Stimulated activated naive CD8-positive, alpha-beta T cell treated with anti-CD3 and anti-CD28 coated beads, Interleukin-15, Interleukin-2, amounts not matched to agents 100 ng/mL and 50 ng/mL, for 24 hours (primary cell): ENCODE data around the gene ZNF224.

ENCODE experiments used
- H3K27ac Mint-ChIP-seq: one replicate; pipeline ENCODE4 v1.8.0; 2021; ENCODE audit warnings: mild to moderate bottlenecking, mixed read lengths
- H3K27me3 Mint-ChIP-seq: one replicate; pipeline ENCODE4 v1.8.0; 2021; ENCODE audit warnings: mixed read lengths
- H3K36me3 Mint-ChIP-seq: one replicate; pipeline ENCODE4 v1.8.0; 2021; ENCODE audit warnings: low read depth, mixed read lengths
- H3K4me1 Mint-ChIP-seq: one replicate; pipeline ENCODE4 v1.8.0; 2021; ENCODE audit warnings: low read depth, mixed read lengths
- H3K4me3 Mint-ChIP-seq: one replicate; pipeline ENCODE4 v1.8.0; 2021; ENCODE audit warnings: mild to moderate bottlenecking, mixed read lengths
- H3K9me3 Mint-ChIP-seq: one replicate; pipeline ENCODE4 v1.8.0; 2021; ENCODE audit warnings: mixed read lengths

The ZNF224 gene

DNA sequence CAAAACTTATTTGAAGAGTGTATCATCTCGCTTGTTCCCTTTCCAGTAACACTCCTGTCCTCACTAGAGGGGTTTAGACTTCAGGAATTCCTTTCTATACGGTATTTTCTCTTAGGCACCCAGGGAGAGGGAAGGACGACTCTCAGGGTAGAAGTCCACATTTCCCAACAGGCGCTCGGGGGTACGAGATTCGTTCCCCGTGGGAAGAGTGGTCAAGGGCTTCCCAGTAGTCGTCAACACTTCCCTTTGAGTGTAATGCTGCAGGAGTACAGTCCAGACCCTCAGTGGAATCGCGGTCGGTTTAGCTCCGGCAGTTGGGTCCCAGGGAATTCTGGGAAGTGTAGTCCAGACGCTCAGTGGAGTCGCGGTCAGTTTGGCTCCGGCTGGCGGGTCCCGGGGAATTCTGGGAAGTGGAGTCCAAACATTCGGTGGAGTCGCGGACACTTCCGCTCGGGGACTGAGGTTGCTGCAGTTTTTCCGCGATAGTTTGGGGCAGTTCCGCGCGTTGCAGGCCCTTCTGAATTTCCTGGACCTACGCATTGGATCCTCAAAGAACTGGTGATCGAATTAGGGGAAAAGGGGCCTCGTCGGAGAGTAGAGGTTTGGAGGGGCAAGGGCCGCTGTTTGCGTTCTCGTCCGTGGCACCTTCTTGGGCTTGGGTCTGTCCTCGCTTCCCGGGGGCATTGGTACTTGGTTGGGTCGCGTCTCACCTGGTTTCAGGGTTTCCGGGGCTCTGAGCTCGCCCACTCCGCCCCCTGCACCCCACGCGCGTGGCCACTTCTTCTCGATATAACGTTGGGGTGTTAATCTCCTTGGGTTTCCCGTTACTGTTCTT is at the start of gene ZNF224:
Gene ZNF224, plus strand, starts transcription at position 431 of the 835 bp plus-strand sequence. CDS start 3,513 bp downstream, outside the sequence.
- peak within 1 kb of the TSS; percentile 85 for H3K27ac Mint-ChIP-seq
- peaks cover 31% of the 10 kb centered on the region for H3K36me3 Mint-ChIP-seq
- H3K27me3 Mint-ChIP-seq, result no peaks in the 10 kb centered on the region
- peaks cover 8% of the 10 kb centered on the region for H3K9me3 Mint-ChIP-seq
- H3K4me3 Mint-ChIP-seq, result peak within 1 kb of the TSS; percentile 96
- peaks cover 21% of the 10 kb centered on the region for H3K4me1 Mint-ChIP-seq

- Mint-ChIP-seq H3K9me3 (peaks cover 49% of the 10 kb centered on the region), H3K27ac (peak overlapping the region; percentile 78), H3K27me3 (peaks cover 24% of the 10 kb centered on the region), H3K4me1 (peaks cover 29% of the 10 kb centered on the region), H3K36me3 (peaks cover 31% of the 10 kb centered on the region), H3K4me3 (peak overlapping the region; percentile 87)
These were observed 43.2 kb upstream of the ZNF224 start for GRCh38 chr19:44050740-44051649.

GRCh38 chr19:44051650-44052402 is 42.3 kb upstream of the ZNF224 start, which contains the start of gene ZNF223:
TSS of gene ZNF223 (plus strand) at chr19:44052036. CDS start at chr19:44055177, 3,141 bp downstream.
- Mint-ChIP-seq H3K4me3 (peak within 1 kb of the TSS; percentile 87), H3K9me3 (peaks cover 49% of the 10 kb centered on the region), H3K27ac (peak within 1 kb of the TSS; percentile 78), H3K36me3 (peaks cover 35% of the 10 kb centered on the region), H3K4me1 (peaks cover 29% of the 10 kb centered on the region), H3K27me3 (peaks cover 21% of the 10 kb centered on the region)

GRCh38 chr19:44055870-44056269 is 38.3 kb upstream of the ZNF224 start:
- H3K27me3 Mint-ChIP-seq, result peaks cover 1% of the 10 kb centered on the region
- peaks cover 66% of the 10 kb centered on the region for H3K36me3 Mint-ChIP-seq
- no peak overlapping the region for H3K27ac Mint-ChIP-seq
- H3K4me1 Mint-ChIP-seq, result peaks cover 23% of the 10 kb centered on the region
- H3K4me3 Mint-ChIP-seq, result no peak overlapping the region
- peaks cover 40% of the 10 kb centered on the region for H3K9me3 Mint-ChIP-seq

GRCh38 chr19:44059229-44059628 is 34.9 kb upstream of the ZNF224 start:
- H3K27ac Mint-ChIP-seq, result no peak overlapping the region
- H3K9me3 Mint-ChIP-seq, result peaks cover 42% of the 10 kb centered on the region
- H3K36me3 Mint-ChIP-seq, result peaks cover 84% of the 10 kb centered on the region
- no peak overlapping the region for H3K4me3 Mint-ChIP-seq
- no peaks in the 10 kb centered on the region for H3K4me1 Mint-ChIP-seq
- H3K27me3 Mint-ChIP-seq, result no peaks in the 10 kb centered on the region

- peaks cover 81% of the 10 kb centered on the region for H3K36me3 Mint-ChIP-seq
These were observed 33.1 kb upstream of the ZNF224 start for GRCh38 chr19:44061038-44061437.

GRCh38 chr19:44066305-44066704 is 27.9 kb upstream of the ZNF224 start:
- Mint-ChIP-seq H3K27ac (no peak overlapping the region), H3K27me3 (no peaks in the 10 kb centered on the region), H3K36me3 (peaks cover 68% of the 10 kb centered on the region), H3K4me1 (peaks cover 5% of the 10 kb centered on the region), H3K9me3 (peaks cover 53% of the 10 kb centered on the region), H3K4me3 (no peak overlapping the region)

More at GRCh38 chr19:44061038-44061437, 33.1 kb upstream of the ZNF224 start:
- no peaks in the 10 kb centered on the region for H3K4me1 Mint-ChIP-seq
- H3K27me3 Mint-ChIP-seq, result no peaks in the 10 kb centered on the region
- H3K27ac Mint-ChIP-seq, result no peak overlapping the region
- H3K4me3 Mint-ChIP-seq, result no peak overlapping the region
- peaks cover 32% of the 10 kb centered on the region for H3K9me3 Mint-ChIP-seq

DNA sequence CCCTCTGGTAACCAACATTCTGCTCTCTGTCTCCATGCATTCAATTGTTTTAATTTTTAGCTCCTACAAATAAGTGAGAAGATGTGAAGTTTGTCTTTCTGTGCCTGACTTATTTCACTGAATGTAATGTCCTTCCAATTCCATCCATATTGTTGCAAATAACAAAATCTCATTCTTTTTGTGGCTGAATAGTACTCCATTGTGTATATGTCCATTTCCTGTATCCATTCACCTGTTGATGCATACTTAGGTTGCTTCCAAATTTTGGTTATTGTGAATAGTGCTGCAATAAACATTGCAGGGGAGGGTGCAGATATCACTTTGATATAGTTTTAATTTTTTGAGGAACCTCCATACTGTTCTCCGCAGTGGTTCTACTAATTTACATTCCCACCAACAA is 24.7 kb upstream of the ZNF224 start:
- Mint-ChIP-seq H3K9me3 (peaks cover 53% of the 10 kb centered on the region), H3K36me3 (peaks cover 46% of the 10 kb centered on the region), H3K4me3 (no peak overlapping the region), H3K4me1 (peaks cover 25% of the 10 kb centered on the region), H3K27me3 (no peaks in the 10 kb centered on the region), H3K27ac (no peak overlapping the region)

DNA sequence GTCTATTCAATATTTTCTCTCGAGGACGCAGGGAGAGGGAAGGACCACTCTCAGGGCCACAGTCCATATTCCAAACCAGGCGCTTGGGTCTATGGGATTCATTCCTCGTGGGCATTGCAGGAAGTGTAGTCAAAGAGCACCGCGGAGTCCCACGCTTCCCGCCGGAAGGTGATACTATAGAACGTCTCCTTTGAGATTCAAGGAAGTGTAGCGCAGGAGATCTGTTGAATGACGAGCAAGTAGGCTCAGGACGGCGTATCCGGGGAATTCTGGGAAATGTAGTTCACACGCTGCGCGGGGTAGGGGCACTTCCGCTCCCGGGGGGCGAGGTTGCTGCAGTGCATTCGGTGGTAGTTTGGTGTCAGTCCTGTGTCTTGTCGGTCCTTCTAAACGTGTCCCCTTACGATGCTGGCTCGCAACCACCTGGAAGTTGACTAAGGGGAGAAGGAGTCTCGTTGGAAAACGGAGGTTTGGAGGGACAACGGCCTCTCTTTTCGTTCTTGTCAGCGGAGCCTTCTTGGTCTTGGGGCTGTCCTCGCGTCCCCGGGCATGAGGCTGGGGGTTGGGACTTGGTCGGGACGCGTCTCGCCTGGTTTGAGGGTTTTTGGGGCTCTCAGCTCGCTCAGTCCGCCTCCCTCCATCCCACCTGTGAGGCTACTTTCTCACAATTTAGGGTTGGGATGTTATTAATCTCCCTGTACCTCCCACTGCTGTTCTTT is 22.2 kb upstream of the ZNF224 start, which contains the start of gene ZNF284:
Gene ZNF284, plus strand, starts transcription at position 336 of the 719 bp plus-strand sequence. CDS start 4,231 bp downstream, outside the sequence.
- Mint-ChIP-seq H3K4me1 (peaks cover 25% of the 10 kb centered on the region), H3K27ac (peak within 1 kb of the TSS; percentile 66), H3K4me3 (peak within 1 kb of the TSS; percentile 87), H3K27me3 (no peaks in the 10 kb centered on the region), H3K36me3 (peaks cover 33% of the 10 kb centered on the region), H3K9me3 (peaks cover 40% of the 10 kb centered on the region)

DNA sequence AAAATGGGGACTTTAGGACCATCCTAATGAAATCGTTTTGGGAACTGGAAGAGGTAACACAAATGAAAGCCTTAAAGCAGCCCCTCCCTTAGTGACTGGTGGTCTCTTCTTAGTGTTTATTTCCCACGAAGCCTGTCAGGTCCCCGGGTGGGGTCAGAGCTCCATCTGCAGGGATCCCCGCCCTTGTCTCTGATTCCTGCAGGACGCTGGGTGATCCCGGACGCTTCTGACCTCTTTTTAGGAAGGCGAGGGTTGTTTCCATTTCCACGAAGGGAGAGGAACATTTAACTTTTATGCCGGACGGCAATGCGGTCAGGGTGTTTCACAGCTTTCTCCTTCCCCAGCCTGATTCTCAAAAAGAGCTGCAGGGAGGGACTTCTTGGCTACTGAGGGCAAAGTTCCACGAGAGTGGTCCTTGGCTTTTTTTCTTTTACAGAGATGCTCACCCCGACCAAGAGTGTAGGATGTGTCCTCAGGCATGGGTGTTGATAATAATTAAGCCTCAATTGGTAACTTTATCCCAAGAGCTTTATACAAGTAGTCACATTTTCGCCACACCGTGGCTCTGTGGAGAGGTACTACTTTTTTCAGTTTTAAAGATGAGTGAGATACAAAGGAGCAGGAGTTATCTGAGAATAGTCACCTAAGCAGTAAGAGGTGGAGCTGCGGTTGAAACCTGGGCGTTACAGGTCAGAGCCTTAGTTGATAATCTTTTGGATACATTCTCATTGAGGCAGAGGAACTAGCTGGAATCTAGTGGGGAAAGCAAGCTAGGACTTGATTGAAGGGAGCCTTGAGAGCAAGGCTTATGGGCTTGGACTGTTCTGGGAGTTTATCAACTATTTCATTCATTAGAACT is 21.4 kb upstream of the ZNF224 start:
- Mint-ChIP-seq H3K9me3 (peaks cover 35% of the 10 kb centered on the region), H3K4me1 (peaks cover 25% of the 10 kb centered on the region), H3K36me3 (peaks cover 34% of the 10 kb centered on the region)

GRCh38 chr19:44076325-44076724 is 17.8 kb upstream of the ZNF224 start:
- no peaks in the 10 kb centered on the region for H3K27me3 Mint-ChIP-seq
- H3K36me3 Mint-ChIP-seq, result peaks cover 43% of the 10 kb centered on the region
- H3K9me3 Mint-ChIP-seq, result peaks cover 10% of the 10 kb centered on the region
- H3K27ac Mint-ChIP-seq, result no peak overlapping the region
- peaks cover 20% of the 10 kb centered on the region for H3K4me1 Mint-ChIP-seq
- H3K4me3 Mint-ChIP-seq, result no peak overlapping the region

More for the DNA sequence above, 21.4 kb upstream of the ZNF224 start:
- Mint-ChIP-seq H3K27ac (no peak overlapping the region), H3K4me3 (peak overlapping the region; percentile 87), H3K27me3 (no peaks in the 10 kb centered on the region)

DNA sequence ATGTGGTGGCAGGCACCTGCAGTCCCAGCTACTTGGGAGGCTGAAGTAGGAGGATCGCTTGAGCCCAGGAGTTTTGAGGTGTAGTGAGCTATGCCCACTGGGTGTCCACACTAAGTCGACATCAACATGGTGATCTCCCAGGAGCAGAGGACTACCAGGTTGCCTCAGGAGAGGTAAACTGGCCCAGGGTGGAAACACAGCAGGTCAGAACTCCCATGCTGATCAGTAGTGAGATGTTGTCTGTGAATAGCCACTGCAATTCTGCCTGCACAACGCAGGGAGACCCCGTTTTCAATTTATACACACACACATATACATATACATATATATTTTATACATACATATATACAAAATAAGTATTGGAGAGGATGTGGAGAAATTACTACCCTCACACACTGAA is 2.1 kb upstream of the ZNF224 start:
- peaks cover 5% of the 10 kb centered on the region for H3K9me3 Mint-ChIP-seq
- H3K36me3 Mint-ChIP-seq, result peaks cover 16% of the 10 kb centered on the region
- H3K27ac Mint-ChIP-seq, result no peak overlapping the region

DNA sequence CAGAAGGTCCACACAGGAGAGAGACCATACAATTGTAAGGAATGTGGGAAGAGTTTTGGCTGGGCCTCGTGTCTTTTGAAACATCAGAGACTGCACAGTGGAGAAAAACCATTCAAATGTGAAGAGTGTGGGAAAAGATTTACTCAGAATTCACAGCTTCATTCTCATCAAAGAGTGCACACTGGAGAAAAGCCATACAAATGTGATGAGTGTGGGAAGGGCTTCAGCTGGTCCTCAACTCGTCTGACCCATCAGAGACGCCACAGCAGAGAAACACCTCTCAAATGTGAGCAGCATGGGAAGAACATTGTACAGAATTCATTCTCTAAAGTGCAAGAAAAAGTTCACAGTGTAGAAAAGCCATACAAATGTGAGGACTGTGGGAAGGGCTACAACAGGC is 13.6 kb downstream of the ZNF224 start:
- Mint-ChIP-seq H3K36me3 (peaks cover 81% of the 10 kb centered on the region), H3K4me3 (no peak overlapping the region), H3K9me3 (peaks cover 51% of the 10 kb centered on the region), H3K27me3 (no peaks in the 10 kb centered on the region), H3K27ac (no peak overlapping the region), H3K4me1 (peaks cover 6% of the 10 kb centered on the region)

More for the DNA sequence above, 2.1 kb upstream of the ZNF224 start:
- no peak overlapping the region for H3K4me3 Mint-ChIP-seq
- H3K27me3 Mint-ChIP-seq, result no peaks in the 10 kb centered on the region
- H3K4me1 Mint-ChIP-seq, result peaks cover 21% of the 10 kb centered on the region
